ENCODE measurements around the gene HRAS. TPM values are rescaled to one million over a fixed set of nuclear protein-coding genes. Genes with fewer than 3 reads are reported as not detected.

Gene HRAS
- 10 to 100 TPM; 36.2 to 40.7 TPM for total RNA-seq
- polyA plus RNA-seq = 10 to 100 TPM in 2 of 3 donors, 1 to 10 TPM in 1; 8.6 to 26.7 (median 15.3) TPM
- 17.1 to 33.9 (median 23.4) reads per million in 6 experiments for total RNA-seq

DNA sequence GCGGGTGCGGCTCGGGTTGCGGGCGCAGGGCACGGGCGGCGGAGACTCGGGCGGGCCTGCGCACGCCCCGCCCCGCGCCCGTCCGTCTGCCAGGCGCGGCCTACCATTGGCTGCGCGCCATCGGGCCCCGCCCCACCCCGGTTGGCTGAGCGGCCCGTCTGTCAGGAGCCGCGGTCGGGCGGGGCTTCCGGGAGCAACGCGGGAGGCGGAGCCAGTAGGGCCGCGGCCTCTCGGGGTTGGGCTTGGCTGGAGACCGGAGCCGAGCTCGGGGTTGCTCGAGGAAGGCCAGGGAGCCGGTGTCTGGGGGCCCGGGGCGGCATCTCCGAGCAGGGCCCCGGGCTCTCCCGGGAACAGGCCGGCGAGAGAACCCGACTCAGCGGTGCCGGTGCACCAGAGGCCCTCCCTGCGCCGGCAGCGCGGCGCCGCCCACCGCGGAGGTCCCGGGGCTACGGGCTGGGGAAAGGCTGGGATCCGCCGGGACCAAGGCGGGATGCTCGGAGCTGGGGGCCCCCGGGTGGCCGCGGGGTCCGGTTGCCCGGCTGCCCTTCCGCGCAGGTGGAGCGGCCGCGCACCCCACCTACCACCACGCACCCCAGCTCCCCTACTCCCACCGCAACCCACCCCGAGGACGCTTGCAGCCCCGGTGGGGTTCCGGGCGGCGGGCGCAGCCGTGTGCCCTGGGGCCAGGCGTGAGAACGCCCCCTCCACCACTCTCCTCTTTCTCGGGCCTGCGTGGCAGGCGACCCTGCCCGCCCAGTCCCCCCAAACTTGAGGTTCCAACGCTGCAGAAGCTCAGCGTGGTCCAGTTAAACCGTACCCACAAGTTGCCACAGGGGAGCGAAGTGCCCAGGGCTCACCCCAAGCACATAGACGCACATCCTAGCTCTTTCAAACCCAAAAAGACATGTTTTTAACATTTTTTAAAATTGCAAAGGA, at the start of gene HRAS:
Gene HRAS (minus strand): TSS at position 58 of the 936 bp plus-strand sequence.
- DNase-seq (peak; percentile 90 to 98 (median 96)), ATAC-seq (peak; percentile 72 to 79)
- Mint-ChIP-seq H3K9me3 (no peaks in the 10 kb centered on the region), H3K36me3 (peaks cover 0 to 10% (median 0%) of the 10 kb centered on the region in 3 donors), H3K4me1 (peaks cover 2 to 25% (median 18%) of the 10 kb centered on the region in 4 donors), H3K27ac (peak within 1 kb of the TSS; percentile 89 to 99 (median 98)), H3K4me3 (peak within 1 kb of the TSS; percentile 85 to 97 (median 96)), H3K27me3 (no peaks in the 10 kb centered on the region)
- POLR2A ChIA-PET = interaction anchor here (0.6 to 5.5 kb wide), 34 partner anchors 10 to 329 kb away, joined by 3 to 42 read pairs (median 4); partner anchors contain the start of genes BET1L, DEAF1, PHRF1 and PNPLA2

DNA sequence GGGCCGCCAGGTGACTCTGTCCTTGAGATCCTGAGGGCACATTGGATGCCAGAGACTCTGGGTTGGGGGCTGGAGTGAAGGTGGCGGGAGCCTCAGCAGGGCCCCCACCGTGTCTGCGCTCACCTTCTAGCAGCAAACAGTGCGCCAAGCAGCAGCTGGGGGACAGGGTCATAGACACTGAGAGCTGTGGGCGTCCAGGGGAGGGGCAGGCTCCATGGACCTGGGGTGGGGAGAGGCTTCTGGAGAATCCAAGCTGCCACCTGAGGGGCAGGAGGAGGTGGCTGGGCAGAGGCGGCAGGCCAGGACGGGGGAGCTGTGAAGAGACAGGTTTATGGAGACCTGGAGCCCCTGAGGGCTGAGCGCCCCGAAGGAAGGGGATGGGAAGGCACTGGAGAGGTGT, 48.9 kb upstream of the HRAS start:
- H3K36me3 Mint-ChIP-seq = peaks cover 0 to 52% (median 8%) of the 10 kb centered on the region in 3 donors
- DNase-seq = no peak
- H3K27me3 Mint-ChIP-seq = no peaks in the 10 kb centered on the region
- H3K4me1 Mint-ChIP-seq = peaks cover 26 to 59% (median 45%) of the 10 kb centered on the region in 4 donors
- no peak for ATAC-seq
- H3K27ac Mint-ChIP-seq = peak overlapping the region in 6 of 10 donors; percentile 4 to 67 (median 45)
- POLR2A ChIA-PET = interaction anchor here (0.7 to 1.3 kb wide), 2 partner anchors 8 to 24 kb away, joined by 7 to 9 read pairs; partner anchors contain the start of gene PHRF1
- H3K4me3 Mint-ChIP-seq = no peak overlapping the region
- H3K9me3 Mint-ChIP-seq = no peaks in the 10 kb centered on the region

DNA sequence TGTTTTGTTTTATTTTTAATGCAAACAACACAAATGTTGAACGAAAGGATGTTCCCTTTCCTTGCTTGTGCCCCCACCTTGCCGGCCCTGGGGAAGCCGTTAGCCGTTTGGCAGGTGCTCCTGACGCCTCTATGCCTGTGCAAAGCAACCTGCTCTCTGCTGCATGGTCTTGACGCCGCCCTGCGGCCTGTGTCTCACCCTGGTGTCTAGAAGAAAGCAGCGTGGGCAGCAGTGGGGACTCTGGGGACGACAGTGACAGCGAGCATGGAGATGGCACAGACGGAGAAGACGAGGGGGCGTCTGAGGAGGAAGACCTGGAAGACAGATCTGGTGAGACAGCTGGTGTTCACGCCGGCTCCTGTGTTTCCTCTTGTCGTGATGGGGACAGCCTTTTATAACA, 46.4 kb upstream of the HRAS start:
- Mint-ChIP-seq H3K27me3 (no peaks in the 10 kb centered on the region), H3K27ac (peak overlapping the region in 1 of 10 donors; percentile 78), H3K4me1 (peaks cover 21 to 56% (median 50%) of the 10 kb centered on the region in 4 donors), H3K4me3 (no peak overlapping the region), H3K9me3 (no peaks in the 10 kb centered on the region), H3K36me3 (peaks cover 0 to 38% (median 2%) of the 10 kb centered on the region in 3 donors)
- POLR2A ChIA-PET = interaction anchor here (0.9 to 1.4 kb wide), 2 partner anchors 13 to 46 kb away, joined by 3 to 4 read pairs; partner anchors contain the start of gene HRAS
- DNase-seq (no peak), ATAC-seq (no peak)

DNA sequence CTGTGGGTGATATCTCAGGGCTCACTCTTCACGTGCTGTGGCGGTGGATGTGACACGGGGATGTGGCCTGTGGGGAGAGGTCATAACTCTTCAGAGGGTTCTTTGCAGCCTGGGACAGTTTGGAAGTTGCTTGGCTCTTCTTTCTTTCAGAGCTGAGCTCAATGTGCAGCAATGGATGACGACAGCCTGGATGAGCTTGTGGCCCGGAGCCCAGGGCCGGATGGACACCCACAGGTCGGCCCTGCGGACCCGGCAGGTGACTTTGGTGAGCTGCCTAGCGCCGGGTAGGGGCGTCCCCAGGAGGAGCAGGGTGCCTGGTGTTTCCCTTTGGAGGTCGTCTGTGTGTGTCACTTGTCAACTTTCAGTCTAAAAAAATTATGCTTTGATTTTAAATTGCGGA, 46.0 kb upstream of the HRAS start:
- Mint-ChIP-seq H3K27me3 (no peaks in the 10 kb centered on the region), H3K27ac (peak overlapping the region in 4 of 10 donors; percentile 24 to 69 (median 40)), H3K4me3 (peak overlapping the region in 7 of 10 donors; percentile 6 to 60 (median 39)), H3K36me3 (peaks cover 0 to 36% (median 2%) of the 10 kb centered on the region in 3 donors), H3K4me1 (peaks cover 21 to 52% (median 48%) of the 10 kb centered on the region in 4 donors), H3K9me3 (no peaks in the 10 kb centered on the region)
- POLR2A ChIA-PET = interaction anchor here (0.6 to 1.4 kb wide), 3 partner anchors 46 to 222 kb away, joined by 3 read pairs; partner anchors contain the start of gene HRAS
- no peak for DNase-seq
- ATAC-seq = no peak

DNA sequence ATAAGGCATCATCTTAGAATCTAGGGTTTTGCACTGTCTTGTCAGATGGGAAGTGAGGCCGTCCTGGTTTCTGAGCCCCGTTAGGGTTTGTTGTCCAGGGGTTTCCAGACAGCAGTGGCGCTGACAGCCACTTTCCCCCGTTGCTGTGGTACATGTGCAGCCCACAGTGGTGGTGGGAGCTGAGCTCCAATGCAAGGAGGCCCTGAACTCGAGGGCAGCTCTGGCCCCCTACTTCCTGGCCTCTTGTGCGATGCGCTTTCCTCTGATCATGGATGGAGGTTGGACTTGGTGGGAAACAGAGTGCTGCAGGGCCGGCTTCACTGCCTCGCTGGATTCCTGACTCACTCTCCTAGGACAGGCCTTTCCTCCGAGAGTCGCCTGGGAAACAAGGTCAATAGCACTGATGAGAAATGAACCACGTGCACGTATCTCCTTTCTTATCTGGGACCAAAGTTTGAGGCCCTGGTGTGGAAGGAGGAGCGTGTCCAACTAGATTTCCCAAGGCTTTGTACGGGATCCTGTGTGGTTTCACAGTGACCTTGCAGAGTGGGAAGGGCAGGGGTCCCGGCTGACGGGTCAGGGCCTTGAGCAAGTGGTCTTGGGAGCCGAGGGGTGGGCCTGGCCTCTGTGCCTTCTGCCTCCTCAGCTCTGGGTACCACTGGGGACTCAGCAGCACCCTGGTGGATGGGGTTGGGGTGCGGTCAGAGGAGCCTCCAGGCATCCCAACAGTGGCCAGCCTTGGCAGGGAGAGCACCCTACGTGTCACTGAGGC, 44.6 kb upstream of the HRAS start:
- H3K27me3 Mint-ChIP-seq = no peaks in the 10 kb centered on the region
- H3K9me3 Mint-ChIP-seq = no peaks in the 10 kb centered on the region
- peaks cover 20 to 52% (median 48%) of the 10 kb centered on the region in 4 donors for H3K4me1 Mint-ChIP-seq
- ATAC-seq (no peak), DNase-seq (no peak)
- H3K27ac Mint-ChIP-seq = peak overlapping the region in 7 of 10 donors; percentile 25 to 81 (median 43)
- H3K4me3 Mint-ChIP-seq = peak overlapping the region in 9 of 10 donors; percentile 44 to 91 (median 87)
- POLR2A ChIA-PET = no interaction called here
- H3K36me3 Mint-ChIP-seq = peaks cover 0 to 32% (median 2%) of the 10 kb centered on the region in 3 donors

DNA sequence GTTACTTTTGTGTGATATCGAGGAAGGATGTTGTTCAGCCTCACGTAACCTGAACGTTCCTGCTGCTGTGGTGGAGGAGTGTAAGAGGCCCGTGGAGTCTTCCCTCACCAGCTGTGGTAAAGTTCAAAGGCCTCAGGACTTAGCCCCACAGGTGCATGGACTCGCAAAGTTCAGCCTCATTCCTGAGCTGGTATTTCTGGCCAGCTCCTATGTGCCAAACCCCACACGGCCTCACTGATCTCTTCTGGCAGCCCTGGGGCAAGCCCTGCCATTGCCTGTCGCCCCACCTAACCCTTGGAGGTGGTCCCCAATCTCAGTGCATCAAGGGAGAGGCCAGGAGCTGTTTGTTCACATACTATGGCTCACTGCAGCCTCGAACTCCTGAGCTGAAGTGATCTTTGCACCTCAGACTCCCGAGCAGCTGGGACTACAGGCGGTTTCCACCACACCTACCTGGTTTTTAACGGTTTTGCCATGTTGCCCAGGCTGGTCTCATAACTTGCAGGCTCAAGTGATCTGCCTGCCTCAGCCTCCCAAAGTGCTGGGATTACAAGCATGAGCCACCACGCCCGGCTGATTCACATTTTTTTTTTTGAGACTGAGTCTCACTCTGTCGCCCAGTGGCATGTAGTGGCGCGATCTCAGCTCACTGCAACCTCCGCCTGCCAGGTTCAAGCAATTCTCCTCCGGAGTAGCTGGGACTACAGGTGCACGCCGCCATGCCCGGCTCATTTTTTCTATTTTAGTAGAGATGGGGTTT, 43.1 kb upstream of the HRAS start:
- H3K27ac Mint-ChIP-seq = peak overlapping the region in 9 of 10 donors; percentile 48 to 93 (median 77)
- POLR2A ChIA-PET = interaction anchor here (0.7 to 5.1 kb wide), 6 partner anchors 10 to 255 kb away, joined by 3 to 48 read pairs (median 26); partner anchors contain the start of genes DEAF1, IRF7, LMNTD2 and RASSF7
- H3K36me3 Mint-ChIP-seq = peaks cover 0 to 24% (median 2%) of the 10 kb centered on the region in 3 donors
- peaks cover 0 to 2% (median 0%) of the 10 kb centered on the region in 5 donors for H3K27me3 Mint-ChIP-seq
- peaks cover 29 to 63% (median 59%) of the 10 kb centered on the region in 4 donors for H3K4me1 Mint-ChIP-seq
- peak overlapping the region; percentile 81 to 91 (median 87) for H3K4me3 Mint-ChIP-seq
- DNase-seq = no peak
- ATAC-seq = no peak
- H3K9me3 Mint-ChIP-seq = no peaks in the 10 kb centered on the region

DNA sequence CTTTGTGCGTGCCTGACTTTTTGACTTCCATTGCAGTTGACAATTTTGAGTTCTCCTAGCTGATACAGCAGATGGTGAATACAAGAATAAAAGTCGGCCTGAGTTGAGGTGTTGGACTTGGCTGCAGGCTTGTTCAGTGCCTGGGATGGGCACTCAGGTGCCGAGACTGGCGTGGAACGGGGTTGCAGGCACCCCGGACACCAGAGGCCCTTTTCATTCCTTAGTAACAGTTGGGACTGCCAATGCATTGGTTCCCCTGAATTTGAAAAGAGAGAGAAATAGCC, 42.2 kb upstream of the HRAS start:
- H3K27me3 Mint-ChIP-seq = peaks cover 0 to 2% (median 0%) of the 10 kb centered on the region in 5 donors
- peak overlapping the region; percentile 81 to 91 (median 87) for H3K4me3 Mint-ChIP-seq
- H3K36me3 Mint-ChIP-seq = peaks cover 0 to 16% (median 2%) of the 10 kb centered on the region in 3 donors
- H3K27ac Mint-ChIP-seq = peak overlapping the region; percentile 62 to 93 (median 84)
- no peaks in the 10 kb centered on the region for H3K9me3 Mint-ChIP-seq
- POLR2A ChIA-PET = interaction anchor here (0.8 to 5.1 kb wide), 7 partner anchors 9 to 232 kb away, joined by 3 to 48 read pairs (median 11); partner anchors contain the start of genes DEAF1, IRF7, LMNTD2 and RASSF7
- ATAC-seq (no peak), DNase-seq (no peak)
- H3K4me1 Mint-ChIP-seq = peaks cover 29 to 63% (median 59%) of the 10 kb centered on the region in 4 donors

GRCh38 chr11:576811-577610, 41.6 kb upstream of the HRAS start:
- Mint-ChIP-seq H3K36me3 (peaks cover 0 to 12% (median 2%) of the 10 kb centered on the region in 3 donors), H3K9me3 (no peaks in the 10 kb centered on the region), H3K4me1 (peaks cover 29 to 63% (median 59%) of the 10 kb centered on the region in 4 donors), H3K27ac (peak overlapping the region; percentile 62 to 93 (median 84)), H3K4me3 (peak overlapping the region; percentile 81 to 91 (median 87)), H3K27me3 (peaks cover 0 to 2% (median 0%) of the 10 kb centered on the region in 5 donors)
- DNase-seq (no peak), ATAC-seq (no peak)
- POLR2A ChIA-PET = interaction anchor here (0.7 to 5.1 kb wide), 10 partner anchors 9 to 232 kb away, joined by 3 to 48 read pairs (median 5); partner anchors contain the start of genes DEAF1, GATD1, IRF7 and LMNTD2

GRCh38 chr11:575996-576768, 40.8 kb upstream of the HRAS start, which contains the start of gene PHRF1:
Gene PHRF1 (plus strand): TSS chr11:576470. CDS start chr11:581513, 5,043 bp downstream.
- Mint-ChIP-seq H3K9me3 (no peaks in the 10 kb centered on the region), H3K36me3 (peaks cover 0 to 4% (median 0%) of the 10 kb centered on the region in 3 donors)

More at GRCh38 chr11:575996-576768, 40.8 kb upstream of the HRAS start, which contains the start of gene PHRF1:
- Mint-ChIP-seq H3K4me1 (peaks cover 25 to 55% (median 53%) of the 10 kb centered on the region in 4 donors), H3K4me3 (peak within 1 kb of the TSS; percentile 87 to 99 (median 97)), H3K27me3 (peaks cover 0 to 2% (median 0%) of the 10 kb centered on the region in 5 donors), H3K27ac (peak within 1 kb of the TSS; percentile 93 to 99 (median 98))
- POLR2A ChIA-PET = interaction anchor here (0.6 to 5.1 kb wide), 27 partner anchors 9 to 369 kb away, joined by 3 to 48 read pairs (median 4); partner anchors contain the start of genes BET1L, DEAF1, GATD1 and HRAS
- ATAC-seq (peak; percentile 80 to 87), DNase-seq (peak; percentile 91 to 99 (median 96))

Measured in naive thymus-derived CD8-positive, alpha-beta T cell (primary cell).